SK-N-MC (cell line): ENCODE measurements around the gene DIPK2B.

Experiments
- DNase-seq: peaks from one replicate; pipeline ENCODE4 v3.0.0-alpha.2; 2011; ENCODE audit warnings: low read depth, low spot score
- H3K27ac ChIP-seq: fragments of 200-600 bp; sonication (generic); 2 replicates; pipeline ENCODE4 v1.5.1; 2016; ENCODE audit warnings: mixed run types
- H3K36me3 ChIP-seq: fragments of 200-600 bp; sonication (generic); 2 replicates; pipeline ENCODE4 v1.6.1; 2017; ENCODE audit warnings: antibody characterized with exemption, low read length, mixed read lengths; ENCODE audit not compliant: insufficient read depth
- H3K4me3 ChIP-seq: fragments of 200-600 bp; sonication (generic); 2 replicates; pipeline ENCODE4 v1.5.1; 2016
- H3K9ac ChIP-seq: fragments of 200-600 bp; sonication (generic); 2 replicates; pipeline ENCODE4 v1.8.0; 2017; ENCODE audit warnings: mixed run types, mixed read lengths; ENCODE audit not compliant: insufficient read length
- H3K9me3 ChIP-seq: fragments of 200-600 bp; sonication (generic); 2 replicates; pipeline ENCODE4 v1.6.1; 2017; ENCODE audit warnings: low read depth, mild to moderate bottlenecking, antibody characterized with exemption, low read length, moderate library complexity, mixed read lengths
- EZH2 ChIP-seq: fragments of 200-600 bp; sonication (generic); IDR thresholded peaks from one replicate; pipeline ENCODE4 v1.6.1; 2017; ENCODE audit warnings: antibody characterized with exemption
- FOXP2 ChIP-seq: optimal IDR thresholded peaks from 2 replicates; pipeline ENCODE3; 2011; ENCODE audit warnings: mild to moderate bottlenecking, moderate library complexity; ENCODE audit not compliant: insufficient read depth; ENCODE audit errors: extremely low read length, control extremely low read depth
- POLR2AphosphoS5 ChIP-seq: IDR thresholded peaks from 2 replicates; pipeline ENCODE4 v1.6.1; 2012; ENCODE audit warnings: mild to moderate bottlenecking, low read depth, low read length, borderline replicate concordance

The DIPK2B gene, protein sequence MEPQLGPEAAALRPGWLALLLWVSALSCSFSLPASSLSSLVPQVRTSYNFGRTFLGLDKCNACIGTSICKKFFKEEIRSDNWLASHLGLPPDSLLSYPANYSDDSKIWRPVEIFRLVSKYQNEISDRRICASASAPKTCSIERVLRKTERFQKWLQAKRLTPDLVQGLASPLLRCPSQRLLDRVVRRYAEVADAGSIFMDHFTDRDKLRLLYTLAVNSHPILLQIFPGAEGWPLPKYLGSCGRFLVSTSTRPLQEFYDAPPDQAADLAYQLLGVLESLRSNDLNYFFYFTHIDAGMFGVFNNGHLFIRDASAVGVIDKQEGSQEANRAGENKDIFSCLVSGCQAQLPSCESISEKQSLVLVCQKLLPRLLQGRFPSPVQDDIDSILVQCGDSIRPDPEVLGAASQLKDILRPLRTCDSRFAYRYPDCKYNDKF

GRCh38 chrX:45200741-45201234, at the start of gene DIPK2B:
TSS of gene DIPK2B (minus strand) at chrX:45200876. CDS start at chrX:45200826, 50 bp downstream.
- Histone ChIP-seq H3K4me3 (no peak within 1 kb of the TSS), H3K9me3 (no peaks in the 10 kb centered on the region), H3K9ac (no peak within 1 kb of the TSS), H3K36me3 (no peaks in the 10 kb centered on the region), H3K27ac (no peak within 1 kb of the TSS)
- DNase-seq: no peak
- TF ChIP-seq POLR2AphosphoS5: no peak
- TF ChIP-seq EZH2: no peak
- TF ChIP-seq FOXP2: no peak

GRCh38 chrX:45240301-45240700, 39.6 kb upstream of the DIPK2B start:
- TF ChIP-seq EZH2 (no peak), FOXP2 (no peak), POLR2AphosphoS5 (no peak)
- Histone ChIP-seq H3K9ac (no peak overlapping the region), H3K9me3 (no peaks in the 10 kb centered on the region), H3K27ac (no peak overlapping the region), H3K4me3 (no peak overlapping the region), H3K36me3 (no peaks in the 10 kb centered on the region)
- no peak for DNase-seq

GRCh38 chrX:45238489-45238888, 37.8 kb upstream of the DIPK2B start:
- H3K27ac ChIP-seq: no peak overlapping the region
- TF ChIP-seq FOXP2 (no peak), POLR2AphosphoS5 (no peak), EZH2 (no peak)
- DNase-seq: no peak
- no peak overlapping the region for H3K9ac ChIP-seq
- H3K9me3 ChIP-seq: no peaks in the 10 kb centered on the region
- no peaks in the 10 kb centered on the region for H3K36me3 ChIP-seq
- no peak overlapping the region for H3K4me3 ChIP-seq

- H3K4me3 ChIP-seq: no peak overlapping the region
- H3K36me3 ChIP-seq: no peaks in the 10 kb centered on the region
- H3K9ac ChIP-seq: no peak overlapping the region
- H3K9me3 ChIP-seq: no peaks in the 10 kb centered on the region
- no peak for TF ChIP-seq POLR2AphosphoS5
- no peak for TF ChIP-seq EZH2
- TF ChIP-seq FOXP2: no peak
- DNase-seq: no peak
- no peak overlapping the region for H3K27ac ChIP-seq
Observed at GRCh38 chrX:45233531-45233930, 32.9 kb upstream of the DIPK2B start.

DNA sequence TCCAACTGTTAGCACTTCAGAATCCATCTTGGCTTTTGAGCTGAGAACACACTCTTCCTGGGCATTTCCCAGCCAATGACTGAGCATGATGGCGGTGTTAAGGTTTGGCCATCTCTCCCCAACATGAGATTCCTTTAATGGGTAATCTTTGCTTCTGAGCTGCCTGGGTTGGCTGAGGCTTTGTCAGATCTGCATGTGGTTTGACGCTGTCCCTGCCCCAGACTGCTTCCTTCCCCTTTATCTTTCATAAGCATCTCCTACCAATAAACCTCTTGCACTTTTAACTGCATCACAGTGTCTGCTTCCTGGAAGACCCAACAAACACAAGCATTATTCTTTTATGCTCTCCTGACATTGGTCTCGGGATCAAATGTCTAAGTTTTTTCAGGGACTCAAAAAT, 31.5 kb upstream of the DIPK2B start:
- DNase-seq: no peak

DNA sequence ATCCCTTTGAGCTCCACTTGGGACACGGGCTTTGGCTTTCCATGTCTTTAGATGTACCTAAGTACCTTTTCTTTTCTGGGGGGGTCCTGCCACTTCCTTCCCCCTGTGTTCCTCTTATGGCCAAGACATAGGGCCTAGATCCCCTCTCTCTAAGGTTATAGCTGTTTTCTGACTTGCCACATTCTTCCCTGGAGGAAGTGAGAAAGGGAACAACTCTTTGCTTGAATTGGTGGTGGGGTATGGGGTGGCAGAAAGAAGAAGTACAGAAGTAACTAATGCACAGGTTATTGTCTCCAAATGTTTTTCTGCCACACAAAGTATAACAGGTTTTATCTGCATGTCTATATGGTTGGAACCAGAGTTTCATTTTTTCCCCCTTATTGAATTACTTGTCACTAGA, 29.7 kb upstream of the DIPK2B start:
- Histone ChIP-seq H3K9ac (no peak overlapping the region), H3K27ac (no peak overlapping the region), H3K9me3 (no peaks in the 10 kb centered on the region), H3K36me3 (no peaks in the 10 kb centered on the region), H3K4me3 (no peak overlapping the region)
- TF ChIP-seq EZH2 (no peak), POLR2AphosphoS5 (no peak), FOXP2 (no peak)
- no peak for DNase-seq

More for the DNA sequence above, 31.5 kb upstream of the DIPK2B start:
- no peaks in the 10 kb centered on the region for H3K36me3 ChIP-seq
- TF ChIP-seq POLR2AphosphoS5 (no peak), EZH2 (no peak), FOXP2 (no peak)
- no peak overlapping the region for H3K9ac ChIP-seq
- no peaks in the 10 kb centered on the region for H3K9me3 ChIP-seq
- H3K27ac ChIP-seq: no peak overlapping the region
- no peak overlapping the region for H3K4me3 ChIP-seq

- Histone ChIP-seq H3K36me3 (no peaks in the 10 kb centered on the region), H3K9me3 (no peaks in the 10 kb centered on the region), H3K4me3 (no peak overlapping the region), H3K9ac (no peak overlapping the region), H3K27ac (no peak overlapping the region)
- DNase-seq: no peak
- TF ChIP-seq EZH2 (no peak), POLR2AphosphoS5 (no peak), FOXP2 (no peak)
Observed at GRCh38 chrX:45229348-45229747, 28.7 kb upstream of the DIPK2B start.

- no peak for TF ChIP-seq POLR2AphosphoS5
- no peak for TF ChIP-seq FOXP2
- no peak for TF ChIP-seq EZH2
- no peaks in the 10 kb centered on the region for H3K9me3 ChIP-seq
- H3K4me3 ChIP-seq: no peak overlapping the region
- no peaks in the 10 kb centered on the region for H3K36me3 ChIP-seq
- no peak overlapping the region for H3K27ac ChIP-seq
- no peak for DNase-seq
- no peak overlapping the region for H3K9ac ChIP-seq
Observed at GRCh38 chrX:45228126-45228525, 27.4 kb upstream of the DIPK2B start.
